Superior temporal gyrus (tissue), 1 donor: Measurements from ENCODE around the gene TMPRSS15.
"Not testable (repeated sequence)": the region's sequence is repeated elsewhere in the genome, so short reads cannot be mapped to it uniquely, and the experiment has no call there.

Experiments used
- DNase-seq: peaks from one replicate; pipeline ENCODE4 v3.0.0-alpha.2; 2016; ENCODE audit errors: extremely low spot score

The TMPRSS15 gene

GRCh38 chr21:18403735-18404450, at the start of gene TMPRSS15:
Gene TMPRSS15 (minus strand): TSS chr21:18403785. CDS start chr21:18403622, 163 bp downstream.
- no peak for DNase-seq

DNA sequence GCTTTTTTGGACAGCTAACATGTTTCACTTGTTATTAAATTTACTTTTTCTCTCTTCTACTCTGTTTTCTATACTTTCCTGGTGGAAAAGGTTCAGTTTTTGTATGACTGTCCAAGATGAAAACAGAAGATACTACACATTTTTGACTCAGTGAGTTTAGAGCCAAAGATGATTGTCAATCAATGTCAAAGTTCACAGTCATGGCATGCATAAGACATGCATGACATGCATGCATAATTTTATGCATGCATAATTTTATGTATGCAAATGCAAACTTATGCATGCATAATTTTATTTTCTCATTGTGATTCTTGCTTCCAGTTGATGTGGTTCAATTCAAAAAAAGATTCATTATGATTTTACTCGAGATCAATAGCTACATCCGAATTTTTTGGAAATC, 48.1 kb upstream of the TMPRSS15 start:
- DNase-seq = no peak

GRCh38 chr21:18449605-18450550, 46.3 kb upstream of the TMPRSS15 start:
- DNase-seq = no peak

- no peak for DNase-seq
These were observed 40.1 kb upstream of the TMPRSS15 start for GRCh38 chr21:18443701-18444100.

GRCh38 chr21:18443085-18443484, 39.5 kb upstream of the TMPRSS15 start:
- DNase-seq = no peak

DNA sequence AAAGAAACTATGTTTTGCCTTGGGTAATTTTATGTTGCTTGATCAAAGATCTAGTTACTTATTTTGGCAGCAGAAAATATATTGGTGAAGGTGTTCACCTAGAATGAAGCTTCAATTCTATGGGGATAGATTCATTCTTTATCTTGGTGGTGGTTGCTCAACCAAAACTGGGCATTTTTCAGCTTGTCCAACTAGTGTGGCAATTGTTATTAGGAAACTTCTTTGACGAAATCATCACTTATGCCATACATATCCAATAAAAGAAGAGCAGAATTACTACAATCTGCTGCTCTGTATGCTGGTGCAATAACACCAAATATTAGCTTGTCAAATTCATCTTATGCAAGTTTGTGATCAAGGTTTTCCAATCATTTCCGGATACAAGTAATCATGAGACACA, 26.8 kb upstream of the TMPRSS15 start:
- no peak for DNase-seq

DNA sequence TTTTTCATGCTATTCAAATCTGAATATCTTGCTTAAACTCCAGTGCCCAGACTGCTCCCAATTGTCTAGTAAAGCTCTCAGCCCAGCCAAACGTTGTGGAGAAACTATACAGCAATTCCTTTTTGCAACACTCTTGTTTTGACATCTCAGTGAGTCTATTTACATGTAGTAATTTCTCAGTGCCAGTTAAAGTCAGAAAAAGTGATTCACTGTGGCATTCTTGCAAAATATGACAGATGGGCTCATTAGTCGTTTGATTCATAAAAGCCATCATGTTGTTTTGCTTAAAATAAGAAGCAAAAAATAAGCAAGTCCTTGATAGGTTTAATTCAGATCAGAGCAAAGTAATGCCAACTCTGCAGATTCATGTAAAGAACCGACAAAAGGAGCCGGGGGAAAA, 20.7 kb upstream of the TMPRSS15 start:
- DNase-seq = no peak

DNA sequence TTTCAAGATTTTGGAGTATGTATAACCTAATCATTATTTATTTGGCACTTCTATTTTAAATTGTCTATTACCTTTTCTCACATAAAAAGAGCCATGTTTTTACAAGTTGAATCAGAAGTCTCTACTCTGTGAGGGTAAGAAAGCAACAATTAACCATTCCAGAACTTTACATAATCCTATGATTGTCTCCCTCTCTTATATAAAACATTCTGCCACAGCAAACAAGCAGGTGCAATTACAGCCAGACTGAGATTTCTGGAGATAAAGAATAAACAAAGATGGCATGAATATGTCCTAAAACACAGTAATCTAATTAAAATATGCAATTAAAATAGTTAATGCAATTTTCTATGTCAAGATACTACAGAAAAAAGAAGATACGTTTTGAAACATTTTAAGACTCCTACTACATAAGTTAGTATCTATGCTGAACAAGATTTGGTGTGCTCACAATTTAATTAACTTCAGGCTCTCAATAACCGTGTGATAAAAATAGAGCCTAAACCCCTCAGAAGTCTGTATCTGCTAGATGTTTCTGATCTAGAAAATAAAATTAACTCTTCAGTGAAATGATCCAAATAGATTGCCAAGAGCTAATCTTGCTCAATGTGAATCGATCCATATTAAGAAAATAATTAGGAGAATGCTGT, 13.7 kb upstream of the TMPRSS15 start:
- no peak for DNase-seq

GRCh38 chr21:18411565-18411964, 8.0 kb upstream of the TMPRSS15 start:
- DNase-seq = no peak

DNA sequence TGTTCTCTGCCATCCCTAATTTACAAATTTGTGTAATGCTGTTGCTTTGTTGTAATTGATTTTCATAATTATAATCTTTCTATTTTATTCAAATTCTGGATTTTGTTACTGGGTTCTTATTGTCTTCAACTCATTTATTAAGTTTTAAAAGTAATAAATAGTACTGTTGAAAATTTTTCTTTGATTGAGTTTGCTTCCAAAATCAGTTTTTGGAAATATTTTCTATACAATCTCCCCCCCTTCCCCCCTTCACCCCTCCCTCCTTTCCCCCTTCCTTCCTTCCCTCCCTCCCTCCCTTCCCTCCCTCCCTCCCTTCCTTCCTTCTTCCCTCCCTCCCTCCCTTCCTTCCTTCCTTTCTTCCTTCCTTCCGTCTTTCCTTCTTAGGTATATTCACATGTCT, 6.0 kb upstream of the TMPRSS15 start:
- DNase-seq = no peak

DNA sequence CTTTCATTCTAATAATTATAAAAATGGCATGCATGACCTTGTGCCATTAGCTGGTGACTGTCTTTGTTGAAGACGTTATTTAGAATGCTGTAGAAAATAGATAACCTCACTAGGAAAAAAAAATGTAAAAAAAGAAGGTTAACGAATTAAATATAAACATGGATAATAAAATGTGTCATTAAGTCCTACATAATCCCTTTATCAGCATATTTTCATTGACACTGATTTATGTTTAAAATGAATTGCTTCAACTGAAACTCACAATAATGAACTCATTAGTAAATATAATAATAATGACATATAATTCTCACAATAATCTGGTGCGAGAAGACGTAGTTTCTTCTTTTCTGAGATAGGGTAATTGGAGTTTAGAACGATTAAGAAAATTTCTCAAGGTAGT, 4.7 kb downstream of the TMPRSS15 start:
- no peak for DNase-seq

DNA sequence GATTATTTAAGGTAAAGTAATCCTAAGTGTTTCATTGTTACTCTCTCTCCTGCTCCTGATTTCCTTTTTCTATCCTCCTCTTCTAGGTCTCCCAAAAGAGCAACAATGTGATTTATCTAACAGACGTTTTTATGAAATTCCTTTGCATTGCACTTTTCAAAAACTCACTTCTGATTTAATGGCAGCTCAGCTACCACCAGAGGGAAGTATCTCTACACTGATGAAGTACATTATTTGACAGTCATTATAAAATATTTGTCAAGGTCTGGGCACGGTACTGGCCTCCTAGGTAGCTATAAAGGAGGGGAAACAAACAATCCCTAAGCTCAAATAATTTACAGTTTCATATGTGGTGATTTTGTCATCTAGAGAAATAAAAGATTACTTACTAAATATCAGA, 15.6 kb downstream of the TMPRSS15 start:
- no peak for DNase-seq

DNA sequence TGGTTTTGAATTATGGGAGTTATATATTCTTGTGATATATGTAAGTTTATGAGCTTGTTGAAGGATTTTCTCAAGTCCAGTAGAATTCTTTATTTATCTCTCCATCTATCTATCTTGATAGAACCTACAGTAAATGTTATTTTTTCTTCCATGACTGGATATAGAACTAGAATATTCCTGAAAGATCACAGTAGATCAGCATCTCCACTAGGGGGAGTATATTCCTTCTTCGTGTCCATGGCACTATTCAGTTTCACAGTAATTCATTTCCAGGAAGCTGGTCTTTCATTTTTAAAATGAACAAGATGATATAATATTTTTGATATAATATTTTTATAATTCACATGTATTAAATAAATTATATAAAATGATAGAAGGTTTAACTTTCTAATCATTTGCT, 18.8 kb downstream of the TMPRSS15 start:
- DNase-seq = peak; percentile 47

DNA sequence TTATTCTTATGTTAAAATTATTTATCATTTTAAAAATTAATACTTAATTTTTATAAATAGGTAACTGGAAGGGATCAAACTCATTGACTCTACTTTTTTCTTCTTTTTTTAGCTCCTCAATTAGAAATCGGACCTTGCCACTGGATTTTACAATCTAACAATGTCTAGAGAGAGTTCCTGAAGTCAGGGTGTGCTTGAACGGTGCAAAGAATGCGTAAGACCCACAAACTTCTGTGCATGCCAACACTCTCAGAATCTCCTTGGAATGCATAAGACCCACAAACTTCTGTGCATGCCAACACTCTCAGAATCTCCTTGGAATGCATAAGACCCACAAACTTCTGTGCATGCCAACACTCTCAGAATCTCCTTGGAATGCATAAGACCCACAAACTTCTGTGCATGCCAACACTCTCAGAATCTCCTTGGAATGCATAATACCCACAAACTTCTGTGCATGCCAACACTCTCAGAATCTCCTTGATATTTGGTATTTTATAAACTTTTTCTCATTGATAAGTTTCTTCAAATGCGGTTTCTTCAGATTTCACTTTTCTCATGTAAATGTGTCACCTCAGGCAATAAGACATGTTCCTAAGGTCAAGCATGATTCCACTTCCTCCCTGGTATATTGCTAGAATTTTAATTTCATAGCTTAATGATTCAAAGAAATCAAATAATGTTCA, 20.5 kb downstream of the TMPRSS15 start:
- DNase-seq = not testable (repeated sequence)

DNA sequence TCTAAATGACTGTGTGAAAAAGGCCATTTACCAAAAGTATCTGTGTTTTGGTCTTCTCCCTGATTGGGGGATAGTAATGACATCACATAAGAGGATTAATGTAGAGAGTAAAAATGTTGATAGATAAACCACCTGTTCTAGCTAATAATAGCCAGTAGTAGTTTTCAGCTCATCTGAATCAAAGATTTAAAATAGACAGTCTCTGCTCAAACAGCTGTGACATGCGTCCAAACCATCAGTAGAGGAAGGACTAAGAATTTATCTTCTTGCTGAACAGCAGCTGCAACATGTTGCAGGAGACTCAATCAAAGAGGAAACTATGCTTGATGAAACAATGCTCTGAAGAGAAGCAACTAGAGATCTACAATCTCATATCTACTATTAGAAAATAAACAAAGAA, 21.4 kb downstream of the TMPRSS15 start:
- DNase-seq = no peak

DNA sequence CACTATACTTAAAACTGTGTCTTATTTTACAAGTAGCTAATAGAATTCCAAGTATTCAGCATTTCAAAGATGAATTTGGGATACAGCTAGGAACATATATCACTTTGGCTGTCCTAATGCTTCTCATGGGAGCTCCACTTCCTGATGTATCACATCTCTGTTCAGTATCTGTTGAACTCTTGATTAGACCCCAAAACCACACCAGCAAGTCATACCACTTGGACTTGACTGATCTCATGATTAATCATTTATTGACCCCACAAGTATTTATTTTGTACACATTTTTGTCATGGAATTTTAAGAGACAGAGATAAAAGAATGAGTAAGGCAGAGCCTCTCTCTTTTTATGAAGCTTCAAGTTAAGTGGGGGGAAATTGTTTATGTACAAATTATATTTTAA, 30.0 kb downstream of the TMPRSS15 start:
- no peak for DNase-seq

GRCh38 chr21:18370301-18370700, 33.3 kb downstream of the TMPRSS15 start:
- DNase-seq = peak; percentile 40

GRCh38 chr21:18369115-18369514, 34.5 kb downstream of the TMPRSS15 start:
- peak; percentile 73 for DNase-seq

DNA sequence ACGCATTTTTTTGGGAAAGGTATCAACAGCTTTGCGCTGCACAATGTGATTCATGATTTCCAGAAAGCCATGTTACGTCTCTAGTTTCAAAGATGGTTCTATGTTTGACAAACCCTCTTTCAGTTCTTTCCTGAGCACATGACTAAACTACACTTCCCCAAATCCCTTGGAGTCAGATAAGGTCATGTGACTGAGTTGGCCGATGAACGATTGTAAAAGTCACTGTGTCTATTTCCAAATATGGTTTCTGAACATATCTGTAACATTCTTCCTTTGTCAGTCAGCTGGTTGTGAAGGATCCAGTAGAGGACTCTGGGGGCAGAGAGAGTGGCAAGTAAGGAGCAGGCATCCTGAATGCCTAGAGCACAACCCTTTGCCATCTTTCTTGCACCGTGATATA, 35.4 kb downstream of the TMPRSS15 start:
- DNase-seq = no peak

DNA sequence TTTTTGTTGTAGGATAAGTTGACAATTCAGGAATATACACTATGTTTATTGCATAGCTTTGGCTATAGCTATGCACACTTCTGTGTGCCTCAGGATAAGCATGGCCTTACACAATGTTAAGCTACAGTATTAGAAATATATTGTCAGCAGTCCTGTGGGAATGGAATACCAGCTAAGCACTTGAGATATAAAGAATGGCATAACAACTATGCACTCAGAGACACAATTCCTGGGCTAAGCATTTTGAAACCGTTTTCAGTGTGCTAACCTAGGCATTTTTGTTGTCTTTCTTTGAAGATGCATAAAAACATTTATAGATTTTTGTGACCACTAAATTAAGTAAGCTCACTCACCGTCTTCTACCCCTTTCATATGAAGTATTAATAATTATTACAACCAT, 46.8 kb downstream of the TMPRSS15 start:
- no peak for DNase-seq

- DNase-seq = no peak
These were observed 48.6 kb downstream of the TMPRSS15 start for GRCh38 chr21:18354947-18355346.

DNA sequence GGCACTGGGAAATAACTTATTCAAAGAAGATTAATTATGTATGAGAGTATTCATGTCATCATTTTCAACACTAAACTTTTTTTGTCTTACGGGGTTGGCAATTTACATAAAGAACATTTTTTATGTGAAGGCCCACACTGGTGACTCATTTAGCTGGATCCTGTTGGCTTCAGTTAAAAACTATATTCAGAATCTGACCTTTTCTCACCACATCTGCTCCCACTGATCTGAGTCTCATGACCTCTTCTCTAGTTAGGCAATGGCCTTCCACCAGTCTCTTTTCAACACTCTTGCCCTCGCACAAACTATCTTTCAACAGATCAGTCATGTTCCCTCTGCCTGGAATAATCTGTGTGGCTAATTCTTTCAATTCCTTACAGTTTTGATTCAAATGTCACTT, 53.4 kb downstream of the TMPRSS15 start:
- DNase-seq = peak; percentile 20
